GM21423 (cell line): ENCODE results near the gene HORMAD1.
"Not testable (repeated sequence)": the region's sequence is repeated elsewhere in the genome, so short reads cannot be mapped to it uniquely, and the experiment has no call there.

Source experiments
- ATAC-seq: cut with Tn5 transposase; IDR thresholded peaks from one replicate; pipeline ENCODE4 v1.9.1; 2021; ENCODE audit warnings: mild to moderate bottlenecking, moderate library complexity; ENCODE audit not compliant: unreplicated experiment

Gene HORMAD1, protein sequence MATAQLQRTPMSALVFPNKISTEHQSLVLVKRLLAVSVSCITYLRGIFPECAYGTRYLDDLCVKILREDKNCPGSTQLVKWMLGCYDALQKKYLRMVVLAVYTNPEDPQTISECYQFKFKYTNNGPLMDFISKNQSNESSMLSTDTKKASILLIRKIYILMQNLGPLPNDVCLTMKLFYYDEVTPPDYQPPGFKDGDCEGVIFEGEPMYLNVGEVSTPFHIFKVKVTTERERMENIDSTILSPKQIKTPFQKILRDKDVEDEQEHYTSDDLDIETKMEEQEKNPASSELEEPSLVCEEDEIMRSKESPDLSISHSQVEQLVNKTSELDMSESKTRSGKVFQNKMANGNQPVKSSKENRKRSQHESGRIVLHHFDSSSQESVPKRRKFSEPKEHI

DNA sequence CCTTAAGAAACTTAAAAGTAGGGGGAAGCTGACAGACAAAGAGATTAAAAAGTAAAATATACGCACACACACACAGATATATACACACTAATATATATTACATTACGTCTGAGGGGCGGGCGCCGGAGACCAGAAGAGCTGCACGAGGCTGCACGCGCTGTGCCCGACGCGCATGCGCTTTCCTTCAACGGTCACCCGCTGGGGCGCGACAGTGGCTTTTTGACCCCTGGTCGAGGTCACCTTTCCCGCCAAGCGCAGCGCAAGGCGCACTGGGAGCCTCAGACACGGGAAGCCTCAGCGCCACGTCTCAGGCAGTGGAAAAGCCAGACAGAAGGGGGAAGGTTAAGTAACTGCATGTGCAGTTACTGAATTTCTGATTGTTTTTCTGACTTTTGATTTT lies at the start of gene HORMAD1:
Gene HORMAD1 (minus strand): TSS at position 193 of the 400 bp plus-strand sequence. CDS start 1,390 bp downstream, outside the sequence.
- ATAC-seq: no peak

DNA sequence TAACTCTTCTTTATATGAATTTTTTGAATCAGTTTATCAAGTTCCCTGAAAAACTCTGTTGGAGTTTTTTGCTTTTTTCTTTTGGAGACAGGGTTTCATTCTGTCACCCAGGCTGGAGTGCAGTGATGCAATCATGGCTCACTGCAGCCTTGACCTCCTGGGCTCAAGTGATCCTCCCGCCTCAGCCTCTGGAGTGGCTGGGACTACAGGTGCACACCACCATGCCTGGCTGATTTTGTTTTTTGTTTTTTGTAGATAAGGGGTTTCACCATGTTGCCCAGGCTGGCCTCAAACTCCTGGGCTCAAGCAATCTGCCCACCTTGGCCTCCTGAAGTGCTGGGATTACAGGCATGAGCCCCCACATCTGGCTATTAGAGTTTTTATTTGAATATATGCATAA lies 47.0 kb upstream of the HORMAD1 start:
- not testable (repeated sequence) for ATAC-seq

DNA sequence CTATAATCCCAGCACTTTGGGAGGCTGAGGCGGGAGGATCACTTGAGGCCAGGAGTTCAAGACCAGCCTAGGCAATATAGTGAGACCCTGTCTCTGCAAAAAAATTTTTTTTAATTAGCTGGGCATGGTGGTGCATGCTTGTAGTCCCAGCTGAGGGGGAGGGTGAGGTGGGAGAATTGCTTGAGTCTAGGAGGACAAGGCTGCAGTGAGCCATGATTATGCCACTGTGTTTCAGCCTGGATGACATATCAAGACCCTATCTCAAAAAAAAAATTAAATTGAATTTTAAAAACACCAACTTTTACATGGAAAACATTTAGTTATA lies 45.2 kb upstream of the HORMAD1 start:
- not testable (repeated sequence) for ATAC-seq

DNA sequence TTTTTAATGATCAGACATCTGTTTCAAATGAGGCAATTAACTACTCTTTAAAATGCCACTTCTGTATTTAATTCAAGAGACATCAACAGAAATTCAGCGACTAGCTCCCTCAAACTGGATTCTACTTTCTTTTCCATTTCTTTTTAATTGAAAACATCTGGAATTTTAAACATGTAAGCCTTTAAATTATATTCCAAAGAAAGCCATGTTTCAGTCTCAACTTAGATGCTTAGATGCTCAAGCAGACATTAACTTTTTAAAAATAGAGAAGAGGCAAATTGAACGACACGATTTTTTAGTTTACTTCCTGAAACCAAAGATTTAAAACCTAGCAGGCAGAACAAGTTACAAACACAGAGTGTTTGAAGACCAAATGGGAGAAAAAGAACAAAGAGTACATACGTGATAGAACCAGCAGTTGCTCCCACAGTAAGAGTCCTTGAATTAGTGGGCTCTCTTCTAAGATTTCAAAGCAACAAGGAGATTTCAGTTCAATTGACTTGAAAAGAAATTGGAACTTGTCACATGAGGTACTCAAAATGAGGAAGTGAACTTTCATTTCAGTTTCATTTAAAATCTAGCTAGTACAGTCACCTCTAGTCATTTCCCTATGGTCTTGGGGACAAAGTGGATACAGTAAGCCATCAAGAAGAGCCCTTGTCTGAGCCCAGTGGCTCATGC lies 44.7 kb upstream of the HORMAD1 start, which contains the start of gene CTSS:
Gene CTSS (minus strand): TSS at position 483 of the 681 bp plus-strand sequence. CDS start 1,015 bp downstream, outside the sequence.
- ATAC-seq: peak; percentile 86

DNA sequence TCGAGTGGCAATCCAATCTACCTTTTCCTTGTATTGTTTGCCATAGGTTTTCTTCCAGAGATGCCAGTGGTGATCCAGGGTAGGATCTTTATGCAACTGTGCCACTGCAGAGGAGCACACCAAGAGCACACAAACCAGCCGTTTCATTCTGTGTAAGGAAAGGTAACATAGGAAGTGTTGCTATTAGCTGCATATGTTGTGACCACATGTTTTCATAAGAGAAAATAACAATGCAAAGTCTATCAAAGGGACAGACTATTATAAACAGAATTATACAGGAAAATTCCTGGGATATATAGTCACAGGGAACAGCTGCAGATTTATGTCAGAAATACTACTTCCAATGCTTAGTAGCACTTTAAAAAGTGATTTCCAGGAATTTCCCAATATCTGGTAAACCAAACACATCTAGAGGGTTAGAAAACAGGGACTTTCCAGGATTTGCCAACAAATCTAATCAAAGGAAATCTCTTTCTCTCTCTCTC lies 44.0 kb upstream of the HORMAD1 start:
- no peak for ATAC-seq

DNA sequence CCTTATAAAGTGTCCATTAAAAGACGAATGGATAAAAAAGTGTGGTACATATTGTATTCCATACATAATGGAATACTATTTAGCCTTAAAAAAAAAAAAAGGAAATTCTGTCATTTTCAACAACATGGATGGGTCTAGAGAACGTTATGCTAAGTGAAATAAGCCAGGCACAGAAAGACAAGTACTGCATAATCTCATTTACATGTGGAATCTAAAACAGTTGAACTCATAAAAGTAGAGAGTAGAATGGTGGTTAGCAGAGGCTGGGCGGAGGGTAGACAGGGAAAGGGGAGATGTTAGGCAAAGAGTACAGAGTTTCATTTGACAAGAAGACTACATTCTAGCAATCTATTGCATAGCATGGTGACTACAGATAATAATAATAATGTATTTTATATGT lies 42.3 kb upstream of the HORMAD1 start:
- ATAC-seq: no peak

DNA sequence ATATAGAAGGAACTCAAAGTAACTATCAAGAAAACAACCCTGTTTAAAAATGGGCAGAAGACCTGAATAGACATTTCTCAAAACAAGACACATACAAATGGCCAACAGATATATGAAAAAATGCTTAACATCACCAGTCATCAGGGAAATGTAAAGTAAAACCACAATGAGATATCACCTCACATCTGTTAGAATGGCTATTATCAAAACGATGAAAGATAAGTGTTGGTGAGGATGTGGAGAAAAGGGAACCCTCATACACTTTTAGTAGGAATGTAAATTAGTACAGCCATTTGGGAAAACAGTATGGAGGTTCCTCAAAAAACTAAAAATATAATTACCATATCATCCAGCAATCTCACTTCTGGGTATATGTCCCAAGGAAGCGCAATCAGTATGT lies 41.9 kb upstream of the HORMAD1 start:
- no peak for ATAC-seq

DNA sequence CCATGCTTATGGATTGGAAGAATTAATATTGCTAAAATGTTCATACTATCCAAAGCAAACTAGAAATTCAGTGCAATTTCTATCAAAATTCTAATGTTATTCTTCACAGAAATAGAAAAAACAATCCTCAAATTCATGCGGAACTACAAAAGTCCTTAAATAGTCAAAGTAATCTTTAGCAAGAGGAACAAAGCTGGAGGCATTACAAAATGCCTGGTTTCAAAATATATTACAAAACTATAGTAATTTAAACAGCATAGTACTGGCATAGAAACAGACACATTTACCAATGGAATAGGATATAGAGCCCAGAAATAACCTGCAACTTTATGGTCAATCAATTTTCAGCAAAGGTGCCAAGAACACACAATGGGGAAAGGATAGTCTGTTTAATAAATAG lies 41.1 kb upstream of the HORMAD1 start:
- ATAC-seq: no peak

DNA sequence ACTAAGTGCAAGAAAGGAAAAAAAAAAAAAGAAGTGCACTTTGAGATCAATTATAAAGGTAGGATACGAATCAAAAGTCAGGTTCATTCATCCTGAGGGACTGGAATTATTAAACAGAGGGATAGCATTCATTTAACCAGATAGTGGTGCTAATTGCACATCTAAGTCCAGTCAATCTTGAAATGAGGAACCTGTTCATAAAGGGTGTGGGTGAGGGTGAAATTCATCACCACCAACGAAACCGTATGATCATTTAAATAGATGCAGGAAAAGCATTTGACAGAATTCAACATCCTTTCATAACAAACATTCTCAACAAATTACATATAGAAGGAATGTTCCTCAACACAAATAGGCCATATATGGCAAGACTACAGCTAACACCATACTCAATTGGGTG lies 39.3 kb upstream of the HORMAD1 start:
- ATAC-seq: no peak

DNA sequence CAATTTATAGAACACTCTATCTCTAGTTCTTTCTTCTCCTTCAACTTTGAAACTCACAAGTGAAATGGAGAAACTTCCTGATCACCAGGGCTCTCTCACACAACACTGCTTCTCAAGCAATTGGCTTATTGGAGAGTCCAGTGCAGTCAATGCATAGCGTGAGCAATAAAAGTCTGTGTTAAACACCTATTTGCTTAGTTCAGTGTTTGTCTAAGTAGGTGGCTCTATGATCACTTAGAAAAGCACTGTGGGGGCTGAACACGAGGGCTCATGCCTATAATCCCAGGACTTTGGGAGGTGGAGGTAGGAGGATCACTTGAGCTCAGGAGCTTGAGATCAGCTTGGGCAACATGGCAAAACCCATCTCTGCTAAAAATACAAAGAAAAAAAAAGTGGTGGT lies 32.7 kb upstream of the HORMAD1 start:
- ATAC-seq: no peak

DNA sequence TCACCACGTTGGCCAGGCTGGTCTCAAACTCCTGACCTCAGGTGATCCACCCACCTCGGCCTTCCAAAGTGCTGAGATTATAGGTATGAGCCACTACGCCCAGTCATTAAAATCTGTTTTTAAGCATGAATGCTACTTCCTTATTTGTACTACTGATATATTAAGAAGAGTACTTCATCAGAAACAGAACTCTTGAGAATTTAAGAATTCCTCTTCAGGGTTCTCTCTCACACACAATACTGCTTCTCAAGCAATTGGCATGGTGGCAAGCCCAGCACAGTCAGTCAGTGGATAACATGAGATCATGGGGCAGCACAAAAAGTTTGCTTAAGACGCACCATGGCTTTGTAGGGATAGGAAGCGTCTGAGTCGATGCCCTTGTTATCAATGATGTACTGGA lies 30.7 kb upstream of the HORMAD1 start:
- ATAC-seq: no peak

DNA sequence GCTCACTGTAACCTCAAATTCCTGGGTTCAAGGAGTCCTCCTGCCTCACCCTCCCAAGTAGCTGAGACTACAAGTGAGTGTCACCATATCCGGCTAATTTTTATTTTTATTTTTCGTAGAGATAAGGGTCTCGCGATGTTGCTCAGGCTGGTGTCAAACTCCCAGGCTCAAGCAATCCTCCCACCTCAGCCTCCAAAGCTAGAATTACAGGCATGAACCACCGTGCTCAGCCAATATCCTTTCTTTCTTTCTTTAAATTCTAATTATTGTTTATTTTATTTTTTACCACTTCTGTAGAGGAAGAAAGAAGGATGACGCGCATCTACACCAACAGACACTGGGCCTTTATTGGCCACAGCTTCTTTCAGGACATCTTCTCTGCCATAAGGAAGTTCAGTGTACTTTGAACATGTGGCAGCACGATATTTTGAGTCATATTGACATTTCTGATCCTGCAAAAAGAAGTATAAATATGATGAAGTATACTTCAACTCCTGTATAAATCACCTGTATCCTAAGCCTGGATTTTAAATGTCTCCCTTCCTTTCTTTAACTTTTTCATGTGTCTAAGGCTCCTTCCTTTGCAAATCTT lies 29.1 kb upstream of the HORMAD1 start:
- ATAC-seq: no peak

DNA sequence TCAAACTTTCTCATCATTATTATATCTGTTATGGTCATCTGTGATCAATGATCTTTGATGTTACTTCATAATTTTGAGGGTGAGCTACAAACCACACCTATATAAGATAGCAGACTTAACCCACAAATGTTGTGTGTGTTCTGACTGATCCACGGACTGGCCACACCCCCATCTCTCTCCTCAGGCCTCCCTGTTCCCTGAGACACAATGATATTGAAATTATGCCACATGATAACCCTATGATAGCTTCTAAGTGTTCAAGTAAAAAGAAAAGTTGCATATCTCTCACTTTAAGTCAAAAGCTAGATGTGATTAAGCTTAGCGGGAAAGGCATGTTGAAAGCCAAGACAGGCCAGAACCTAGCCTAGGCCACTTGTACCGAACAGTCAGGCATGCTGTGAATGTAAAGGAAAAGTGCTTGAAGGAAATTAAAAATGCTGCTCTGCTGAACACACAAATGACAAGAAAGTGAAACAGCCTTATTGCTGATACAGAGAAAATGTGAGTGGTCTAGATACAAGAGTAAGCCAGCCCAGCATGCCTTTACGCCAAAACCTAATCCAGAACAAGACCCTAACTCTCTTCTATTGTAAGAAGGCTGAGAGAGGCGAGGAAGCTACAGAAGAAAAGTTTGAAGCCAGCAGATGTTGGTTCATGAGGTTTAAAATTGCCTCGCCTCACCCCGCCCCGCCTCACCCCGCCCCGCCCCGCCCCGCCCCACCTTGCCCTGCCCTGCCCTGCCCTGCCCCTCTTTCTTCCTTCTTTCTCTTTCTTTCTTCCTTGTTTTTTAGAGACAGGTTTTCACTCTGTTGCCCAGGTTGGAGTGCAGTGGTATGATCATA lies 28.4 kb upstream of the HORMAD1 start:
- ATAC-seq: no peak

DNA sequence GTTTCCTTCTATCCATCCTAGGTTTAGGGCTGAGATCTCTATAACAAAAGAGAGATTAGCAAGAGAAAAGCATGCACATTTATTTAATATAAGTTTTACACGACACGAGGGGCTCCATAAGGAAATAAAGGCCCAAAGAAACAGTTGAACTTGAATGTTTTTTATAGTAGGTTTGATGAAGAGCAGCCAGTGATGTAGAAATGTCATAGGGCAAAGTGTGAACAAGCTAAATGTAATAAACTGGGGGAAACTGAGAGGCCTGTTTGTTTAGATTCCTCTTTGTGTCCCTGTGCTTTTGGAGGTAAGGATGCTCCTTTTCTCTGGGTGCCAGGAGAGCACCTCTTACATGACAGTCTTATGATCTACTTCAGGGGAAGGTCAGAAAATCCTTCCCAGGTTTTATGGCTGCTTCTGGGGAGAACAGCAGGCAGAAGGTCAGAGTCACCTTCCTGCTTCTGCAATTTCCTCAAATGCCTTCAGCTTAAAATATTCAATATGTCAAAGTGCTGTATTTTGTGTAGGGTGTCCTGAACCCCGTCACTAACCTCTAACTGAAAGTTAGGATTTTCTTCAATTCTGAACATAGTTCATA lies 9.5 kb upstream of the HORMAD1 start:
- no peak for ATAC-seq

DNA sequence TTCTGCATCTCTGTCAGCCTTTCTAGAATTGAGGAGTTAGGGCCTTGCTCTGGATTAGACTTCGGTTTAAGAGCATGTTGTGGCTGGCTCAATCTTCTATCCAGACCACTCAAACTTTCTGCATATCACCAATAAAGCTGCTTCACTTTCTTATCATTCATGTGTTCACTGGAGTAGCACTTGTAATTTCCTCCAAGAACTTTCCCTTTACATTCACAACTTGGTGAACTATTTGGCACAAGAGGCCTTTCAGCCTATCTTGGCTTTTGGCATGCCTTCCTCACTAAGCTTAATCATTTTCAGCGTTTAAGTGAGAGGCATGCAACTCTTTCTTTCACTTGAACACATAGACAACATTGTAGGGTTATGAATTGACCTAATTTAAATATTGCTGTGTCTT lies 3.6 kb upstream of the HORMAD1 start:
- no peak for ATAC-seq

DNA sequence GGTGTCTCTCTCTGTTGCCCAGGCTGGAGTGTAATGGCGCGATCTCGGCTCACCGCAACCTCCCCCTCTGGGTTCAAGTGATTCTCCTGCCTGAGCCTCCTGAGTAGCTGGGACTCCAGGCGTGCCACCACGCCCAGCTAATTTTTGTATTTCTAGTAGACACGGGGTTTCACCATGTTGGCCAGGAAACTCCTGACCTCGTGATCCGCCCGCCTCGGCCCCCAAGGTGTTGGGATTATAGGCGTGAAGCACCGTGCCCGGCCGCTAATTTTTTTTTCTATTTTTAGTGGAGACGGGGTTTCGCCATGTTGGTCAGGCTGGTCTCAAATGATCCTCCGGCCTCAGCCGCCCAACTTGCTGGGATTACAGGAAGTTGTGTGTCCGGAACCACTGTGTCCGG lies 597 bp downstream of the HORMAD1 start:
- no peak for ATAC-seq

DNA sequence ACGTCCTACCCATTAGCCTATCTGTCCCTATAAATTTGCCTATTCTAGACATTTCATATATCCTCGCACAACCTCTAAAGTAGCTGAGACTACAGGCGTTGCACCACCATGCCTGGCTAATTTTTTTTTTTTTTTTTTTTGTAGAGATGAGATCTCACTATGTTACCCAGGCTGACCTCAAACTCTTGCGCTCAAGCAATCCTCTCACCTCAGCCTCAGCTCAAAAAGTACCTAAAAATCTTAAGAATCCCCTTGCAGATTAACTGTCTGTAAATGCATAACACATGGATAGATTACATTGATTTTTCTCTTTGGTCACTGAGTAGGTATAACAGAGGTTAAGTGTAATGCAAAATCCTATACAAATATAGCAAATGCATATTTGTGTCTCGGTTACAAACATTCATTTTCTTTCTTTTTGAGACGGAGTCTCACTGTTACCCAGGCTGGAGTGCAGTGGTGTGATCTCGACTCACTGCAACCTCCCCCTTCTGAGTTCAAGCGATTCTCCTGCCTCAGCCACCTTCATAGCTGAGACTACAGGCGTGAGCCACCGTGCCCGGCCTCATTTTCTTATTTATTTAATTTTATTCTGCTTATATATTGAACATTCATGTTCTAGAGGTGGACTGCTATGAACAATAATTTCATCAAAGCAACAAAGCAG lies 2.3 kb downstream of the HORMAD1 start:
- no peak for ATAC-seq

DNA sequence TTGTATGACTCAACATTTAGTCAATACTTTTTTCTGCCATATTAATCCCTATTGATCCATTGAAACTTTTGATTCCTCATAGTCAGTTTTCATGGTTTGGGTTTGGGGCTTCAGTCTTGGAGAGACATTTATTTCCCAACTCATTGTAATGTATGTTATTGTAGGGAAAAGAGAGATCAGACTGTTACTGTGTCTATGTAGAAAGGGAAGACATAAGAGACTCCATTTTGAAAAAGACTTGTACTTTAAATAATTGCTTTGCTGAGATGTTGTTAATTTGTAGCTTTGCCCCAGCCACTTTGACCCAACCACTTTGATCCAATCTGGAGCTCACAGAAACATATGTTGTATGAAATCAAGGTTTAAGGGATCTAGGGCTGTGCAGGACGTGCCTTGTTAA lies 11.7 kb downstream of the HORMAD1 start:
- not testable (repeated sequence) for ATAC-seq

DNA sequence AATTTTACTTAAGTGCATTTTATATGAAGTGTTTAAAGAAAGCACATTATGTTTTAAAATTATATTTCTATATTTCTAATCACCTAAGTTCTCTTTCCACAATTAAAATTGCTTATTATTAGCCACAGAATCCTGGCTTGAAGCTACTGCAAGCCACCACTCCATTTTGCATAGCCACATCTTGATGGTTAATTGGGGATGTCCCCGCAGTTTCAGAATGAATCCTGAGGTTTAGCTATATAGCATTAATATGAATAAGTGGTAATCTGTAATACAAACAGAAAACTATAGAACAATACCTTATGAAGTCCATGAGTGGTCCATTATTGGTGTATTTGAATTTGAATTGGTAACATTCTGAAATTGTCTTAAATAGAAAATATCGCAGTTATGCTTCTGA lies 12.1 kb downstream of the HORMAD1 start:
- no peak for ATAC-seq

DNA sequence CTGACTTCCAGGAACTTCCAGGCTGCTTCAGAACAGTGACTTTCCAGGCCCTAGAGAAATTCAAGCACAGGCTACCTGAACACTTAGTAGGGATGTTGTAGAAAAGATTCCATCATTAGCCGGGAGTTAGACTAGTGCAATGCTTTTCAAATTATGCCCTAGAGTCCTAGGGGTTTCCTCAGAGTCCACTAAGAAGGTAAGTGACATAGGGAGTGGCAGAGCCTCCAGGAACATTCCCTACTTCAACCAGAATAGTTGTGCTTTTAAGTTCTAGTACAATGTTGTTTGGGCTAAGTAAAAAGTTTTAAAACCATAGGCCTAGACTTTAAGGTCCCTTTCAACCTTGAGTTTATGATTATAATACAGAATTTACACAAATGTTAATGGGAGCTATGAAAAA lies 14.6 kb downstream of the HORMAD1 start:
- ATAC-seq: no peak
